Neural progenitor cell (in vitro differentiated cells): ENCODE measurements around the gene PHTF1.

Experiments used
- EZH2 ChIP-seq: fragments of 200-600 bp; sonication (generic); IDR thresholded peaks from 2 replicates; pipeline ENCODE4 v1.6.1; 2017; ENCODE audit warnings: antibody characterized with exemption, mild to moderate bottlenecking, moderate library complexity
- TF ChIP-seq, protein P1 (sequence below): fragments of 200-600 bp; sonication (generic); IDR thresholded peaks from 2 replicates; pipeline ENCODE4 v1.5.1; 2017; ENCODE audit warnings: antibody characterized with exemption, mild to moderate bottlenecking

- TF ChIP-seq, protein P1, sequence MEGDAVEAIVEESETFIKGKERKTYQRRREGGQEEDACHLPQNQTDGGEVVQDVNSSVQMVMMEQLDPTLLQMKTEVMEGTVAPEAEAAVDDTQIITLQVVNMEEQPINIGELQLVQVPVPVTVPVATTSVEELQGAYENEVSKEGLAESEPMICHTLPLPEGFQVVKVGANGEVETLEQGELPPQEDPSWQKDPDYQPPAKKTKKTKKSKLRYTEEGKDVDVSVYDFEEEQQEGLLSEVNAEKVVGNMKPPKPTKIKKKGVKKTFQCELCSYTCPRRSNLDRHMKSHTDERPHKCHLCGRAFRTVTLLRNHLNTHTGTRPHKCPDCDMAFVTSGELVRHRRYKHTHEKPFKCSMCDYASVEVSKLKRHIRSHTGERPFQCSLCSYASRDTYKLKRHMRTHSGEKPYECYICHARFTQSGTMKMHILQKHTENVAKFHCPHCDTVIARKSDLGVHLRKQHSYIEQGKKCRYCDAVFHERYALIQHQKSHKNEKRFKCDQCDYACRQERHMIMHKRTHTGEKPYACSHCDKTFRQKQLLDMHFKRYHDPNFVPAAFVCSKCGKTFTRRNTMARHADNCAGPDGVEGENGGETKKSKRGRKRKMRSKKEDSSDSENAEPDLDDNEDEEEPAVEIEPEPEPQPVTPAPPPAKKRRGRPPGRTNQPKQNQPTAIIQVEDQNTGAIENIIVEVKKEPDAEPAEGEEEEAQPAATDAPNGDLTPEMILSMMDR, result no peak
- no peak for TF ChIP-seq EZH2
These were observed 99.2 kb downstream of the PHTF1 start for GRCh38 chr1:113660088-113660487.
